ENCODE measurements around the gene CDK14. TPM values are rescaled to one million over a fixed set of nuclear protein-coding genes. Genes with fewer than 3 reads are reported as not detected.

CDK14 gene
- total and polyA plus RNA-seq, 2 donors (not counting 3 experiments of a cell fraction or from before 2014, with no cell fraction given), result 5.5 to 34.2 TPM

- FAIRE-seq, result no peak
- dilution Hi-C loops (cut with MboI; ENCODE audit: extremely low pct_ligation_motif_present, low sequenced_read_pairs), result no loop called here
- Histone ChIP-seq H3K27ac (ENCODE audit: insufficient read depth, low read depth, low read length) (no peak overlapping the region), H3K79me2 (ENCODE audit: control insufficient read depth, insufficient read depth, low read length) (no peaks in the 10 kb centered on the region), H3K9ac (replicated peaks; ENCODE audit: extremely low read depth, insufficient read depth, low read length) (no peak overlapping the region), H3K9me1 (replicated peaks; ENCODE audit: control insufficient read depth, extremely low read depth, insufficient read depth, low read length) (no peaks in the 10 kb centered on the region), H2AFZ (ENCODE audit: low read depth, low read length) (no peak overlapping the region), H3K36me3 (ENCODE audit: control insufficient read depth in 2 of 2, extremely low read depth in 1 of 2, insufficient read depth in 2 of 2, low read length in 2 of 2) (no peaks in the 10 kb centered on the region), H3K9me3 (replicated peaks; ENCODE audit: control insufficient read depth, insufficient read depth, low read length) (no peaks in the 10 kb centered on the region), H3K4me2 (ENCODE audit: insufficient read depth, low read length) (no peak overlapping the region), H3K4me1 (ENCODE audit: control insufficient read depth, extremely low read depth, insufficient read depth, low read length) (peaks cover 6% of the 10 kb centered on the region), H4K20me1 (replicated peaks; ENCODE audit: control insufficient read depth, extremely low read depth, insufficient read depth, low read length) (no peaks in the 10 kb centered on the region), H3K4me3 (replicated peaks in 1 of 3; ENCODE audit: insufficient read depth in 1 of 3, low read depth in 1 of 3, low read length in 3 of 3) (no peak overlapping the region), H3K27me3 (ENCODE audit: control insufficient read depth in 2 of 2, insufficient read depth in 2 of 2, low read length in 2 of 2) (no peaks in the 10 kb centered on the region)
- DNase-seq (ENCODE audit: low read depth, low spot score), result no peak
- POLR2A ChIA-PET, result no interaction called here
- CTCF ChIA-PET, result interaction anchor here (0.7 to 1.3 kb wide), 2 partner anchors 27 to 125 kb away, joined by 3 read pairs; no protein-coding TSS in a partner anchor
- intact Hi-C loops (cut with micrococcal nuclease), result no loop called here
- no peak for TF ChIP-seq POLR2AphosphoS5 (IDR thresholded peaks at IDR 0.05; ENCODE audit: insufficient read depth, low read depth, low read length)
- no peak for TF ChIP-seq POLR2A (IDR thresholded peaks at IDR 0.05; ENCODE audit: low read depth, low read length)
- TF ChIP-seq MYC (IDR thresholded peaks at IDR 0.05; ENCODE audit: low read depth, low read length), result no peak
- TF ChIP-seq, protein P1, sequence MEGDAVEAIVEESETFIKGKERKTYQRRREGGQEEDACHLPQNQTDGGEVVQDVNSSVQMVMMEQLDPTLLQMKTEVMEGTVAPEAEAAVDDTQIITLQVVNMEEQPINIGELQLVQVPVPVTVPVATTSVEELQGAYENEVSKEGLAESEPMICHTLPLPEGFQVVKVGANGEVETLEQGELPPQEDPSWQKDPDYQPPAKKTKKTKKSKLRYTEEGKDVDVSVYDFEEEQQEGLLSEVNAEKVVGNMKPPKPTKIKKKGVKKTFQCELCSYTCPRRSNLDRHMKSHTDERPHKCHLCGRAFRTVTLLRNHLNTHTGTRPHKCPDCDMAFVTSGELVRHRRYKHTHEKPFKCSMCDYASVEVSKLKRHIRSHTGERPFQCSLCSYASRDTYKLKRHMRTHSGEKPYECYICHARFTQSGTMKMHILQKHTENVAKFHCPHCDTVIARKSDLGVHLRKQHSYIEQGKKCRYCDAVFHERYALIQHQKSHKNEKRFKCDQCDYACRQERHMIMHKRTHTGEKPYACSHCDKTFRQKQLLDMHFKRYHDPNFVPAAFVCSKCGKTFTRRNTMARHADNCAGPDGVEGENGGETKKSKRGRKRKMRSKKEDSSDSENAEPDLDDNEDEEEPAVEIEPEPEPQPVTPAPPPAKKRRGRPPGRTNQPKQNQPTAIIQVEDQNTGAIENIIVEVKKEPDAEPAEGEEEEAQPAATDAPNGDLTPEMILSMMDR (IDR thresholded peaks at IDR 0.05; ENCODE audit: extremely low read depth in 1 of 2, insufficient read depth in 1 of 2, low read depth in 1 of 2, low read length in 2 of 2), result no peak
- TF ChIP-seq GATA2 (IDR thresholded peaks at IDR 0.05; ENCODE audit: insufficient read depth, insufficient read length, low read depth, low read length), result no peak
- TF ChIP-seq, protein P2, sequence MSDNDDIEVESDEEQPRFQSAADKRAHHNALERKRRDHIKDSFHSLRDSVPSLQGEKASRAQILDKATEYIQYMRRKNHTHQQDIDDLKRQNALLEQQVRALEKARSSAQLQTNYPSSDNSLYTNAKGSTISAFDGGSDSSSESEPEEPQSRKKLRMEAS (IDR thresholded peaks at IDR 0.05; ENCODE audit: insufficient read depth, insufficient read length), result no peak
- TF ChIP-seq JUN (IDR thresholded peaks at IDR 0.05; ENCODE audit: borderline replicate concordance, insufficient read depth, insufficient read length, low read depth), result no peak
- no peak for TF ChIP-seq EZH2 (IDR thresholded peaks at IDR 0.05; ENCODE audit: borderline replicate concordance, low read depth, low read length, severe bottlenecking)
- BruUV-seq (replicated peaks), result no TSS peak
These were observed 16.1 kb upstream of the CDK14 start for GRCh38 chr7:90580051-90580450.
